Activated naive CD4-positive, alpha-beta T cell treated with anti-CD3 and anti-CD28 coated beads for 36 hours (primary cell): Measurements from ENCODE around the gene FMO5. TPM values are rescaled to one million over a fixed set of nuclear protein-coding genes. Genes with fewer than 3 reads are reported as not detected.

Experiments
- CTCF ChIA-PET: fragments of 350-600 bp; sonication (Branson Sonifier 250); formaldehyde crosslinking; loops from one replicate; lab custom pipeline; 2021; ENCODE audit warnings: antibody characterized with exemption; lab: Charles Lee
- DNase-seq: peaks from one replicate; pipeline ENCODE4 v3.0.0-alpha.2; 2020
- H3K27ac Mint-ChIP-seq: one replicate; pipeline ENCODE4 v1.8.0; 2021; ENCODE audit warnings: mild to moderate bottlenecking, mixed read lengths
- H3K27me3 Mint-ChIP-seq: one replicate; pipeline ENCODE4 v1.8.0; 2021; ENCODE audit warnings: low read depth, mixed read lengths
- H3K36me3 Mint-ChIP-seq: one replicate; pipeline ENCODE4 v1.8.0; 2021; ENCODE audit warnings: low read depth, mixed read lengths
- H3K4me1 Mint-ChIP-seq: one replicate; pipeline ENCODE4 v1.8.0; 2021; ENCODE audit warnings: low read depth, mixed read lengths
- H3K4me3 Mint-ChIP-seq: one replicate; pipeline ENCODE4 v1.8.0; 2021; ENCODE audit warnings: mild to moderate bottlenecking, moderate library complexity, mixed read lengths
- H3K9me3 Mint-ChIP-seq: one replicate; pipeline ENCODE4 v1.8.0; 2021; ENCODE audit warnings: mixed read lengths
- intact Hi-C: fragments of 100-400 bp; cut with micrococcal nuclease; formaldehyde crosslinking; loops from one replicate; pipeline ENCODE4 v1.15.1; 2023
- total RNA-seq, 2 experiments: library from RNA; stranded (reverse); gene quantifications; one replicate each; pipeline ENCODE4 v1.2.3, GENCODE V29; 2021

FMO5 gene
- under 1 TPM in 1 of 2 experiments, not detected in 1; 0.14 TPM for total RNA-seq

- Mint-ChIP-seq H3K4me3 (peak within 1 kb of the TSS; percentile 90), H3K9me3 (no peaks in the 10 kb centered on the region), H3K27ac (no peak within 1 kb of the TSS), H3K4me1 (peaks cover 7% of the 10 kb centered on the region), H3K36me3 (no peaks in the 10 kb centered on the region), H3K27me3 (no peaks in the 10 kb centered on the region)
- CTCF ChIA-PET, result no interaction called here
- peak; percentile 71 for DNase-seq
- intact Hi-C loops, result loop anchor here (1.0 kb wide), 2 partner anchors 17 to 53 kb away; partner anchors contain the start of genes CHD1L and PRKAB2
These were observed at the start of gene FMO5 for GRCh38 chr1:147225193-147225730. FMO5 (minus strand) TSS chr1:147225339; CDS start chr1:147225029, 310 bp downstream.

DNA sequence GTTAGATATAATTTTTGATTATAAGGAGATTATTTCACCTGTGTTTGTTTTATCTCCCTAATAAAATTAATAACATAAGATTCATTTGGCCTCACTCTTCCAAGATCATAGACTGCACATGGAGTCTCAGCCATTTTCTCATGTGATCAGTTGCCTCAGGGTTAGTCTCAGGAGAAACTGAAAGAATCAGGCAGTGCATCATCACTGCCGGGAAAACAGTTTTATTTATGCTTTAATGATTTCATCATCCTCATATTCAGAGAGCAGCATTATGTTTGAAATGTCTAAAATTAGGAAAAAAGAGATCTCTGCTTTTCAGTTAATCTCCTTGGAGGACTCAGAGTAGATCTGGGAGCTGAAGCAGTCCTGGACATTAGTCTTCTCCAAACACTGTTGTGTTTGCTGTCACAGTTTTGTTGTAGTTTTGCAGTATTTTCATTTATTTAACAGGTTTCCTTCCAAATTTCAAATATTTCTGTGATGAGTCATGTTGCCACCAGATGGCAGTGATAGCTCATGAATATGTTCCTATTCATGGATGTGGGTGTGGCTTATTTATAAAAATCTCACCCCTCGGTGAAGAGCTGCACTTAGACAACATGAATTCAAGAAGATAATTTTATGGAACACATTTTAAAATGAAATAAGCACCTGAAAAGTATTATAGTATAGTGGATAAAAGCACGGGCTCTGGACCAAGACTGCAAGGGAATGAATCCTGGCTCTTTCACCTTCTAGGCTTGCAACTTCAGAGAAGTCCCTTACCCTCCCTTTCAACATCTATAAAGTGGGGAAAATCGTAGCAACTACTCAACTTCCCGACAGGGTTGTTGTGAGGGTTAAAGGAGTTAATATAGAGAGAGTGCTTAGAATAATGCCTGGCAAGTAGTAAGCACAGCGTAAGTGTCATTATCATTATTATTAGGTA lies 48.5 kb upstream of the FMO5 start:
- H3K36me3 Mint-ChIP-seq, result peaks cover 55% of the 10 kb centered on the region
- peaks cover 6% of the 10 kb centered on the region for H3K4me1 Mint-ChIP-seq
- H3K9me3 Mint-ChIP-seq, result no peaks in the 10 kb centered on the region
- H3K27ac Mint-ChIP-seq, result no peak overlapping the region
- DNase-seq, result peak; percentile 42
- H3K27me3 Mint-ChIP-seq, result no peaks in the 10 kb centered on the region
- intact Hi-C loops, result loop anchor here (1.0 to 10.0 kb wide), 4 partner anchors 117 to 619 kb away; no protein-coding TSS in a partner anchor
- no peak overlapping the region for H3K4me3 Mint-ChIP-seq
- CTCF ChIA-PET, result interaction anchor here (1.0 to 5.0 kb wide), 6 partner anchors 8 to 369 kb away, joined by 3 to 39 read pairs (median 5); no protein-coding TSS in a partner anchor

- DNase-seq, result no peak
- CTCF ChIA-PET, result interaction anchor here (5.0 kb wide), 1 partner anchor 117 kb away, joined by 39 read pairs; no protein-coding TSS in a partner anchor
- H3K9me3 Mint-ChIP-seq, result no peaks in the 10 kb centered on the region
- no peak overlapping the region for H3K4me3 Mint-ChIP-seq
- peaks cover 6% of the 10 kb centered on the region for H3K4me1 Mint-ChIP-seq
- H3K36me3 Mint-ChIP-seq, result peaks cover 54% of the 10 kb centered on the region
- intact Hi-C loops, result loop anchor here (5.0 to 10.0 kb wide), 3 partner anchors 223 to 620 kb away; no protein-coding TSS in a partner anchor
- no peak overlapping the region for H3K27ac Mint-ChIP-seq
- no peaks in the 10 kb centered on the region for H3K27me3 Mint-ChIP-seq
These were observed 46.9 kb upstream of the FMO5 start for GRCh38 chr1:147272042-147272441.

DNA sequence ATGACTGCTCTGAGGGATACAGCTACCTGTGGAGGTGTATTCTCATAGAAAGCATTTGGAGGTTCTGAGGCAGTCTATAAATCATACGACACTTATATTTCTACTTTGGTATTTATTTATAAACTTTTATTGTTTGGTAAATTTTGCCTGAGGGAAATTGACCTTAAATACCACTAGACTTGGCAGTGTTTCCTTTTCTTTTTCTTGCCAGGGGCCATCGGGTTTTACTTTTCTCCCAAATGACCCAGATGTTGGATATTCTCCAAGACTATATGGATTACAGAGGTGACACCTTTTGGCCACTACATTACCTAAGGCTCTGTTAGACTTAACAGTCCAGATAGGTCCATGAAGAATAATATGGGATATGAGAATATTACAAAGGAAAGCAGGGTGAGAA lies 45.6 kb upstream of the FMO5 start:
- H3K27me3 Mint-ChIP-seq, result no peaks in the 10 kb centered on the region
- H3K4me3 Mint-ChIP-seq, result no peak overlapping the region
- intact Hi-C loops, result loop anchor here (5.0 to 10.0 kb wide), 3 partner anchors 224 to 622 kb away; no protein-coding TSS in a partner anchor
- peaks cover 6% of the 10 kb centered on the region for H3K4me1 Mint-ChIP-seq
- CTCF ChIA-PET, result interaction anchor here (1.1 to 5.0 kb wide), 2 partner anchors 27 to 119 kb away, joined by 4 to 39 read pairs; no protein-coding TSS in a partner anchor
- DNase-seq, result no peak
- H3K9me3 Mint-ChIP-seq, result no peaks in the 10 kb centered on the region
- H3K27ac Mint-ChIP-seq, result no peak overlapping the region
- H3K36me3 Mint-ChIP-seq, result peaks cover 49% of the 10 kb centered on the region

GRCh38 chr1:147267711-147268110 lies 42.6 kb upstream of the FMO5 start:
- Mint-ChIP-seq H3K27ac (no peak overlapping the region), H3K9me3 (no peaks in the 10 kb centered on the region), H3K4me1 (no peaks in the 10 kb centered on the region), H3K36me3 (peaks cover 43% of the 10 kb centered on the region), H3K4me3 (no peak overlapping the region), H3K27me3 (no peaks in the 10 kb centered on the region)
- CTCF ChIA-PET, result interaction anchor here (1.5 kb wide), 1 partner anchor 24 kb away, joined by 3 read pairs; no protein-coding TSS in a partner anchor
- intact Hi-C loops, result no loop called here
- no peak for DNase-seq

DNA sequence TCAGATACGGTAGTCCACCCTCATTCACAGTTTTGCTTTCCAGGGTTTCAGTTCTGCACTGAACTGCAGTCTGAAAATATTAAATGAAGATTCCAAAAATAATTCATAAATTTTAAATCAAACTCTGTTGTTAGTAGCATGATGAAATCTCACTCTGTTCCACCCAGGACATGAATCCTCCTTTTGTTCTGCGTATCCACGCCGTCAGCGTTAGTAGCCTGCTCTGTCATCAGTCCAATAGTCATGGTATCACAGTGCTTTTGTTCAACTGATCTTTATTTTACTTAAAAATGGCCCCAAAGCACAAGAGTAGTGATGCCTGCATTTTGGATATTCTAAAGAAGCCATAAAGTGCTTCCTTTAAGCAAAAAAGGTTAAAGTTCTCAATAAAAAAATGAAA lies 41.2 kb upstream of the FMO5 start:
- no peaks in the 10 kb centered on the region for H3K4me1 Mint-ChIP-seq
- no peaks in the 10 kb centered on the region for H3K27me3 Mint-ChIP-seq
- no peak for DNase-seq
- H3K27ac Mint-ChIP-seq, result no peak overlapping the region
- peaks cover 44% of the 10 kb centered on the region for H3K36me3 Mint-ChIP-seq
- H3K4me3 Mint-ChIP-seq, result no peak overlapping the region
- CTCF ChIA-PET, result no interaction called here
- intact Hi-C loops, result no loop called here
- H3K9me3 Mint-ChIP-seq, result no peaks in the 10 kb centered on the region

- CTCF ChIA-PET, result no interaction called here
- no peak for DNase-seq
- Mint-ChIP-seq H3K36me3 (peaks cover 46% of the 10 kb centered on the region), H3K27me3 (no peaks in the 10 kb centered on the region), H3K4me1 (no peaks in the 10 kb centered on the region), H3K27ac (no peak overlapping the region), H3K4me3 (no peak overlapping the region), H3K9me3 (no peaks in the 10 kb centered on the region)
- intact Hi-C loops, result no loop called here
These were observed 39.1 kb upstream of the FMO5 start for GRCh38 chr1:147264158-147264768.

DNA sequence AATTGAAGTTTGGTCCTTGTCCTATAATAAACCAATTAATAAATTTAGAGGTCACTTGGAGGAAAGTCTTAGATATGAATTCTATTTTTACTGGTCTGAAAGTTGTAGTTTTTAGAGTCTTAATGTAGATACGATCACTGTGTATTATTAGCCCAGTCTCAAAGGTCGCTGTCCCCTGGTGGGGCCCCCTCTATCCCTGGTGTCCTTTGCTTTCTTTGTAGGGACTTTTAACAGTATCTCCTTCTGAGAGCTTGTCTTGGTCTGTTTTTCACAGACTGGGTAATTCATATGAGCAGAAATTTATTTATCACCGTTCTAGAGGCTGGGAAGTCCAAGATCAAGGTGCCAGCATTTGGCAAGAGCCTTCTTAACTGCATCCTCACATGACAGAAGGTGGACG lies 35.8 kb upstream of the FMO5 start:
- Mint-ChIP-seq H3K9me3 (no peaks in the 10 kb centered on the region), H3K4me1 (no peaks in the 10 kb centered on the region), H3K4me3 (no peak overlapping the region), H3K27me3 (no peaks in the 10 kb centered on the region), H3K36me3 (peaks cover 28% of the 10 kb centered on the region), H3K27ac (no peak overlapping the region)
- CTCF ChIA-PET, result no interaction called here
- intact Hi-C loops, result no loop called here
- no peak for DNase-seq

DNA sequence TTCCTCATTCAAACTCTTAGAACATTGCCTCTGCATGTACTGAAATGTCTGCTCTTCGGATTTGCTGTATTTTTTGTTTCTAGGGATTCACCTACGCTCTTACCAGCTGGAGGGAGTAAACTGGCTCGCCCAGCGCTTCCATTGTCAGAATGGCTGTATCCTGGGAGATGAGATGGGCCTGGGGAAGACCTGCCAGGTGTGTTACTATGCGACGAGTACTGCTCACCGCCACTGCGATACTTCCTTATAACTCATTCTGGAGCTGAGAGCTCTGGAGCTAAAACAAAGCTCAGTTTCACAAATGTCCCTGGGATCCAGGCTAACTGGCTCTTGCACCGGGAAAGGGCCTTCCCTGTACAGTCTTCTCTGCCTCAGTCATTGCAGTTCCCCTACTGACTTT lies 27.4 kb upstream of the FMO5 start:
- Mint-ChIP-seq H3K27me3 (no peaks in the 10 kb centered on the region), H3K27ac (no peak overlapping the region), H3K4me1 (peaks cover 23% of the 10 kb centered on the region), H3K4me3 (no peak overlapping the region), H3K36me3 (peaks cover 20% of the 10 kb centered on the region), H3K9me3 (no peaks in the 10 kb centered on the region)
- CTCF ChIA-PET, result interaction anchor here (2.6 kb wide), 1 partner anchor 9 kb away, joined by 7 read pairs; no protein-coding TSS in a partner anchor
- DNase-seq, result no peak
- intact Hi-C loops, result no loop called here

DNA sequence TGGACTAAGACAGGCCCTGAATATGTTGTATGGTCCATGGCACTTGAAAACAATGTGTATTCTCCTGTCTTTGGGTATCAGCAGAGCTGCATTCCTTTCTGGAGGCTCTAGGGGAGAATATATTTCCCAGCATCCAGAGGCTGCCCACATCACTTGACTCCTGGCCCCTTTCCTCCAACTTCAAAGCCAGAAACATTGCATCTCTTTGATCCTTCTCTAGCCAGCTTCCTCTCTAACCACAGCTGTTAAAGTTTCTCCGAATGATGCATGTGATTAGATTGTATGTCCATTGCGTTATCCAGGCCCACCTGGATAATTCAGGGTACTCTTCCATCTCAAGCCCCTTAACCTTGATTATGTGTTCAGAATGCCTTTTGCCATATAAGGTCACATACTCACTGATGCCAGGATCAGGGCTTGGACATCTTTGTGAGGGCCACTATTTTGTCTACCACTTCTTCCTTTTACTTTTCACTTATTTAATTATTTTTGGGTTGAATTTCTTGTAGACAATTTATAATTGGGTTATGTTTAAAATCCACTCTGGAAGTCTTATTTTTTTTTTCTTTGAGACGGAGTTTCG lies 22.6 kb upstream of the FMO5 start:
- CTCF ChIA-PET, result interaction anchor here (0.5 kb wide), 1 partner anchor 72 kb away, joined by 5 read pairs; no protein-coding TSS in a partner anchor
- Mint-ChIP-seq H3K4me3 (no peak overlapping the region), H3K27ac (no peak overlapping the region), H3K27me3 (no peaks in the 10 kb centered on the region), H3K36me3 (peaks cover 12% of the 10 kb centered on the region), H3K4me1 (peaks cover 53% of the 10 kb centered on the region), H3K9me3 (no peaks in the 10 kb centered on the region)
- intact Hi-C loops, result no loop called here
- DNase-seq, result no peak

GRCh38 chr1:147246910-147247655 lies 21.9 kb upstream of the FMO5 start:
- H3K27me3 Mint-ChIP-seq, result no peaks in the 10 kb centered on the region
- DNase-seq, result no peak
- no peaks in the 10 kb centered on the region for H3K9me3 Mint-ChIP-seq
- peaks cover 11% of the 10 kb centered on the region for H3K36me3 Mint-ChIP-seq
- intact Hi-C loops, result no loop called here
- CTCF ChIA-PET, result interaction anchor here (1.4 kb wide), 1 partner anchor 59 kb away, joined by 4 read pairs; no protein-coding TSS in a partner anchor
- H3K27ac Mint-ChIP-seq, result no peak overlapping the region
- H3K4me1 Mint-ChIP-seq, result peaks cover 55% of the 10 kb centered on the region
- H3K4me3 Mint-ChIP-seq, result no peak overlapping the region
